HS-5 (cell line): ENCODE data around the gene SUGP1.
"Not testable (repeated sequence)": the region's sequence is repeated elsewhere in the genome, so short reads cannot be mapped to it uniquely, and the experiment has no call there.

Experiments used
- DNase-seq: peaks from one replicate; pipeline ENCODE4 v3.0.0-alpha.2; 2012; ENCODE audit warnings: low read depth

SUGP1 gene

GRCh38 chr19:19263886-19264487, 56.3 kb downstream of the SUGP1 start:
- DNase-seq, result no peak

- DNase-seq, result no peak
Observed at GRCh38 chr19:19262190-19263057, 57.9 kb downstream of the SUGP1 start.

- DNase-seq, result no peak
Observed at GRCh38 chr19:19261350-19262189, 58.7 kb downstream of the SUGP1 start.

GRCh38 chr19:19260417-19261214, 59.7 kb downstream of the SUGP1 start:
- DNase-seq, result no peak

- DNase-seq, result no peak
Observed at GRCh38 chr19:19259741-19260140, 60.6 kb downstream of the SUGP1 start.

GRCh38 chr19:19258589-19259338, 61.5 kb downstream of the SUGP1 start:
- no peak for DNase-seq

- no peak for DNase-seq
Observed at GRCh38 chr19:19257836-19258588, 62.3 kb downstream of the SUGP1 start.

- no peak for DNase-seq
Observed at GRCh38 chr19:19257137-19257536, 63.2 kb downstream of the SUGP1 start.

- DNase-seq, result no peak
Observed at GRCh38 chr19:19256072-19256969, 64.0 kb downstream of the SUGP1 start.

- DNase-seq, result not testable (repeated sequence)
Observed at GRCh38 chr19:19253409-19253808, 66.9 kb downstream of the SUGP1 start.

- DNase-seq, result no peak
Observed at GRCh38 chr19:19250196-19250801, 70.0 kb downstream of the SUGP1 start.

GRCh38 chr19:19240476-19240875, 79.8 kb downstream of the SUGP1 start:
- DNase-seq, result no peak

GRCh38 chr19:19239675-19240074, 80.6 kb downstream of the SUGP1 start:
- DNase-seq, result no peak

GRCh38 chr19:19238126-19238894, 82.0 kb downstream of the SUGP1 start:
- no peak for DNase-seq

GRCh38 chr19:19236173-19236572, 84.1 kb downstream of the SUGP1 start:
- no peak for DNase-seq

GRCh38 chr19:19234220-19234816, 86.0 kb downstream of the SUGP1 start:
- DNase-seq, result no peak

GRCh38 chr19:19232261-19232721, 88.0 kb downstream of the SUGP1 start:
- DNase-seq, result no peak

GRCh38 chr19:19230999-19231398, 89.3 kb downstream of the SUGP1 start:
- no peak for DNase-seq
